ENCODE results near the gene UGP2. TPM values are rescaled to one million over a fixed set of nuclear protein-coding genes. Genes with fewer than 3 reads are reported as not detected.
A peak's percentile ranks its signal among the peaks of the same experiment; 100 is the strongest.

Gene UGP2
- total and polyA plus RNA-seq, 2 donors (not counting 3 experiments of a cell fraction or from before 2014, with no cell fraction given), result 14.2 to 57.7 TPM

DNA sequence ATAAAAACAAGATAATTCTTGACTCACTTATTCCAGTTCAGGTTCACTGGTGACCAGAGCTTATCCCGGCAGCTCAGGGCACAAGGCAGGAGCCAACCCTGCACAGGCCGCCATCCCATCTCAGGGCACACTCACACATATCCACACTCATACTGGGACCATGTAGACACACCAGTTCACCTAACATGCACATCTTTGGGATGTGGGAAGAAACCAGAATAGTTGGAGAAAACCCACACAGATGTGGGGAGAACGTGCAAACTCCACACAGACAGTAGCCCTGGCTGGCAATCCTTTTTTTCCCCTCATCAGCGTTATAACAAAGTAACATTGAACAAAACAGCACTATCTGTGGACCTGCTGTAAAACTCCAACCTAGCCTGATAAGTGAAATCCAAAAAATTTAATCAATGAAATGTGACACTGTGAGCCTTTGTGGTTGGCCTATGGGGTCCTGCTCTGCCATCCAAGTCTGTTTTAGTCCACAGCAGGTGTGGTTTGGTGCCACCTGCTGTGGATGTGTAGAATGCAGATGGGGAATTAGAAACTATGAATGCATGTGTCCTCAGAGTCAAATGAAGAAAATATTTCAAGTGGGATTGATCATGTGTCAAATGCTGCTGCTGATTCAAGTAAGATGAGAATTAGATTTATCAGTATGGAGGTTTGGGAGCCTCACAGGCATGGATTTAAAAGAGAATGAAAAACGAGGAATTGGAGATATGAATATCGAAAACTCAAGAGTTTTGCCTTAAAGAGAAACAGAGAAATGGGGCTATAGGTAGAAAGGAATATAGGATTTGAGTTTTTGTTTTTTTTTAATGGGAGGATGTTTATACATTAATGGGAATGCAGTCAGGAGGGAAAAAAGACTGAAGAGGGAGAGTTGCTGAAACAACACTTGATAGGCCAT is 47.0 kb downstream of the UGP2 start:
- ChIA-PET CTCF (interaction anchor here (0.7 kb wide), 1 partner anchor 195 kb away, joined by 3 read pairs; no protein-coding TSS in a partner anchor), POLR2A (no interaction called here)
- Histone ChIP-seq H3K9me3 (replicated peaks; ENCODE audit: control insufficient read depth, insufficient read depth, low read length) (no peaks in the 10 kb centered on the region), H3K4me1 (ENCODE audit: control insufficient read depth, extremely low read depth, insufficient read depth, low read length) (no peaks in the 10 kb centered on the region), H3K27me3 (ENCODE audit: control insufficient read depth in 2 of 2, insufficient read depth in 2 of 2, low read length in 2 of 2) (no peaks in the 10 kb centered on the region), H2AFZ (ENCODE audit: low read depth, low read length) (no peak overlapping the region), H3K9me1 (replicated peaks; ENCODE audit: control insufficient read depth, extremely low read depth, insufficient read depth, low read length) (no peaks in the 10 kb centered on the region), H3K36me3 (ENCODE audit: control insufficient read depth in 2 of 2, extremely low read depth in 1 of 2, insufficient read depth in 2 of 2, low read length in 2 of 2) (peaks cover 10 to 25% of the 10 kb centered on the region in 2 experiments), H3K27ac (ENCODE audit: insufficient read depth, low read depth, low read length) (no peak overlapping the region), H3K79me2 (ENCODE audit: control insufficient read depth, insufficient read depth, low read length) (no peaks in the 10 kb centered on the region), H3K9ac (replicated peaks; ENCODE audit: extremely low read depth, insufficient read depth, low read length) (no peak overlapping the region), H3K4me3 (replicated peaks in 1 of 3; ENCODE audit: insufficient read depth in 1 of 3, low read depth in 1 of 3, low read length in 3 of 3) (no peak overlapping the region), H4K20me1 (replicated peaks; ENCODE audit: control insufficient read depth, extremely low read depth, insufficient read depth, low read length) (no peaks in the 10 kb centered on the region), H3K4me2 (ENCODE audit: insufficient read depth, low read length) (no peak overlapping the region)
- FAIRE-seq, result peak; percentile 38
- DNase-seq (ENCODE audit: low read depth, low spot score), result peak; percentile 69
- dilution Hi-C loops (cut with MboI; ENCODE audit: extremely low pct_ligation_motif_present, low sequenced_read_pairs) (no loop called here), intact Hi-C loops (cut with micrococcal nuclease) (loop anchor here (1.0 kb wide), 2 partner anchors 27 to 196 kb away; no protein-coding TSS in a partner anchor)
- TF ChIP-seq JUN (IDR thresholded peaks at IDR 0.05; ENCODE audit: borderline replicate concordance, insufficient read depth, insufficient read length, low read depth), result no peak
- TF ChIP-seq FOS (IDR thresholded peaks at IDR 0.05; ENCODE audit: borderline replicate concordance, insufficient read depth, low read length), result no peak
- TF ChIP-seq EZH2 (IDR thresholded peaks at IDR 0.05; ENCODE audit: borderline replicate concordance, low read depth, low read length, severe bottlenecking), result no peak
- TF ChIP-seq, protein P1, sequence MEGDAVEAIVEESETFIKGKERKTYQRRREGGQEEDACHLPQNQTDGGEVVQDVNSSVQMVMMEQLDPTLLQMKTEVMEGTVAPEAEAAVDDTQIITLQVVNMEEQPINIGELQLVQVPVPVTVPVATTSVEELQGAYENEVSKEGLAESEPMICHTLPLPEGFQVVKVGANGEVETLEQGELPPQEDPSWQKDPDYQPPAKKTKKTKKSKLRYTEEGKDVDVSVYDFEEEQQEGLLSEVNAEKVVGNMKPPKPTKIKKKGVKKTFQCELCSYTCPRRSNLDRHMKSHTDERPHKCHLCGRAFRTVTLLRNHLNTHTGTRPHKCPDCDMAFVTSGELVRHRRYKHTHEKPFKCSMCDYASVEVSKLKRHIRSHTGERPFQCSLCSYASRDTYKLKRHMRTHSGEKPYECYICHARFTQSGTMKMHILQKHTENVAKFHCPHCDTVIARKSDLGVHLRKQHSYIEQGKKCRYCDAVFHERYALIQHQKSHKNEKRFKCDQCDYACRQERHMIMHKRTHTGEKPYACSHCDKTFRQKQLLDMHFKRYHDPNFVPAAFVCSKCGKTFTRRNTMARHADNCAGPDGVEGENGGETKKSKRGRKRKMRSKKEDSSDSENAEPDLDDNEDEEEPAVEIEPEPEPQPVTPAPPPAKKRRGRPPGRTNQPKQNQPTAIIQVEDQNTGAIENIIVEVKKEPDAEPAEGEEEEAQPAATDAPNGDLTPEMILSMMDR (IDR thresholded peaks at IDR 0.05; ENCODE audit: extremely low read depth in 1 of 2, insufficient read depth in 1 of 2, low read depth in 1 of 2, low read length in 2 of 2), result peak; percentile 55 to 68
- BruUV-seq (replicated peaks), result no TSS peak
